AML-193 (cell line): ENCODE results near the gene ZNF652.
"Not testable (repeated sequence)": the region's sequence is repeated elsewhere in the genome, so short reads cannot be mapped to it uniquely, and the experiment has no call there.

Source experiments
- DNase-seq, 2 experiments: peaks; one replicate each; lab custom pipeline; 2025; lab: John Stamatoyannopoulos, UW

ZNF652 gene

GRCh38 chr17:49315551-49316257 lies 46.3 kb downstream of the ZNF652 start:
- peak; percentile 90 to 92 for DNase-seq

GRCh38 chr17:49312722-49313121 lies 49.3 kb downstream of the ZNF652 start:
- no peak for DNase-seq

GRCh38 chr17:49299996-49300395 lies 62.1 kb downstream of the ZNF652 start:
- no peak for DNase-seq

- DNase-seq = no peak
Measured at GRCh38 chr17:49298371-49298976, 63.6 kb downstream of the ZNF652 start.

GRCh38 chr17:49297141-49297540 lies 64.9 kb downstream of the ZNF652 start:
- no peak for DNase-seq

GRCh38 chr17:49294122-49294521 lies 67.9 kb downstream of the ZNF652 start:
- DNase-seq = no peak

GRCh38 chr17:49292901-49293300 lies 69.1 kb downstream of the ZNF652 start:
- no peak for DNase-seq

- DNase-seq = no peak
Measured at GRCh38 chr17:49291929-49292328, 70.1 kb downstream of the ZNF652 start.

- DNase-seq = peak; percentile 53 to 62
Measured at GRCh38 chr17:49290690-49291359, 71.2 kb downstream of the ZNF652 start.

- no peak for DNase-seq
Measured at GRCh38 chr17:49288388-49288787, 73.7 kb downstream of the ZNF652 start.

- no peak for DNase-seq
Measured at GRCh38 chr17:49287481-49287880, 74.6 kb downstream of the ZNF652 start.

- not testable (repeated sequence) for DNase-seq
Measured at GRCh38 chr17:49286261-49286973, 75.6 kb downstream of the ZNF652 start.

GRCh38 chr17:49285716-49286115 lies 76.3 kb downstream of the ZNF652 start:
- DNase-seq = no peak

- no peak for DNase-seq
Measured at GRCh38 chr17:49280918-49281317, 81.1 kb downstream of the ZNF652 start.

GRCh38 chr17:49280061-49280460 lies 82.0 kb downstream of the ZNF652 start:
- no peak for DNase-seq

GRCh38 chr17:49279263-49280015 lies 82.6 kb downstream of the ZNF652 start:
- DNase-seq = not testable (repeated sequence)

- no peak for DNase-seq
Measured at GRCh38 chr17:49278076-49278475, 84.0 kb downstream of the ZNF652 start.

GRCh38 chr17:49277638-49278037 lies 84.4 kb downstream of the ZNF652 start:
- no peak for DNase-seq

- not testable (repeated sequence) for DNase-seq
Measured at GRCh38 chr17:49275981-49276380, 86.1 kb downstream of the ZNF652 start.

GRCh38 chr17:49269356-49269755 lies 92.7 kb downstream of the ZNF652 start:
- DNase-seq = no peak

GRCh38 chr17:49267912-49268311 lies 94.1 kb downstream of the ZNF652 start:
- DNase-seq = no peak

GRCh38 chr17:49266233-49266632 lies 95.8 kb downstream of the ZNF652 start:
- DNase-seq = no peak
